Adrenal gland (tissue), 12 donors: ENCODE measurements around the gene KCNH6. TPM values are rescaled to one million over a fixed set of nuclear protein-coding genes. Genes with fewer than 3 reads are reported as not detected.
A peak's percentile ranks its signal among the peaks of the same experiment; 100 is the strongest.

Source experiments
- DNase-seq, 7 donors: peaks; one replicate each; pipeline ENCODE4 v3.0.0-alpha.2; 2019 to 2020
- H3K27ac ChIP-seq, 5 donors: fragments of 200-600 bp; sonication (generic) in 4 of 5; 1 replicate in 3 of 5; 2 replicates in 2 of 5; pipeline versions ENCODE4 v1.5.1 to v1.8.0; 2016 to 2020; ENCODE audit warnings: mild to moderate bottlenecking in 1 of 5
- H3K27me3 ChIP-seq: fragments of 200-600 bp; 2 replicates; pipeline ENCODE4 v1.8.0; 2021
- H3K36me3 ChIP-seq, 2 donors: fragments of 200-600 bp; replicated peaks in 1 of 2; 1 replicate in 1 of 2; 2 replicates in 1 of 2; pipeline versions ENCODE4 v1.5.1 to v1.8.0; 2018 to 2022
- H3K4me1 ChIP-seq, 2 donors: fragments of 200-600 bp; replicated peaks in 1 of 2; 1 replicate in 1 of 2; 2 replicates in 1 of 2; pipeline versions ENCODE4 v1.5.1 to v1.8.0; 2018 to 2021
- H3K4me3 ChIP-seq, 4 donors: fragments of 200-600 bp; sonication (generic) in 3 of 4; one replicate each; pipeline ENCODE4 v1.5.1; 2016 to 2018
- H3K9me3 ChIP-seq, 3 donors: fragments of 200-600 bp; sonication (generic) in 1 of 3; replicated peaks in 1 of 3; 1 replicate in 2 of 3; 2 replicates in 1 of 3; pipeline versions ENCODE4 v1.5.1 to v1.8.0; 2016 to 2021
- POLR2A ChIP-seq, 2 donors: fragments of 450-650 bp; IDR thresholded peaks; one replicate each; pipeline ENCODE4 v1.6.1; 2017; ENCODE audit warnings: antibody characterized with exemption in 2 of 2, mild to moderate bottlenecking in 2 of 2, moderate library complexity in 1 of 2
- WGBS, 4 donors: extraction: QIAGEN DNeasy Blood & Tissue Kit in 2 of 4; methylation state at CpG; one replicate each; pipeline versions ENCODE4 v1.1.5 to v1.1.7; 2013 to 2017; 5-methylcytosine and 5-hydroxymethylcytosine counted together
- intact Hi-C, 2 donors: fragments of 100-400 bp; cut with DNase I; formaldehyde crosslinking; loops; one replicate each; pipeline versions ENCODE4 v1.14.1 to v1.15.0; 2022 to 2023
- polyA plus RNA-seq, 3 donors: library from polyadenylated mRNA; stranded (reverse); fragments of 200-250 nt in 2 of 3; fragments of 350-450 nt in 1 of 3; fragmentation: Illumina TruSeq in 1 of 3; extraction: RNeasy Lipid Tissue Mini Kit (QIAGEN cat#74804) in 1 of 3; gene quantifications; one replicate each; pipeline ENCODE4 v1.2.3, GENCODE V29; 2013 to 2014
- total RNA-seq, 9 donors: library from RNA; depleted of rRNA in 4 of 9; stranded (reverse); fragments of >200 nt in 4 of 9; fragments of 120-200 nt in 1 of 9; fragmentation: NEBNext Ultra II Directional in 1 of 9; extraction: Animal tissue kit (Norgen Biotek cat#: 25700) in 1 of 9; gene quantifications; one replicate each; pipeline versions ENCODE4 v1.1.0 to v1.2.4, GENCODE V29; 2013 to 2023
- TF ChIP-seq, protein P1 (sequence below), 6 experiments: fragments of 450-650 bp in 4 of 6; fragments of 200-600 bp in 2 of 6; sonication (generic) in 1 of 6; IDR thresholded peaks; 1 replicate in 5 of 6; 2 replicates in 1 of 6; pipeline versions ENCODE4 v1.5.1 to v1.8.0; 2016 to 2021; ENCODE audit warnings: antibody characterized with exemption in 6 of 6, mild to moderate bottlenecking in 2 of 6, moderate library complexity in 1 of 6
- donor health status: healthy with polysubstance abuse.
- donor health status: Bipolar disorder and iron deficiency.
- donor health status: DM: yes; HTN: yes; CAD: no.
- donor health status: DM: no; HTN: no; CAD: no.
- donor health status: DM: no; HTN: no; CAD: no.
- donor health status: DM: yes; HTN: yes; CAD: no.

The KCNH6 gene
- total and polyA plus RNA-seq, 12 donors = 0.11 to 0.41 (median 0.32) TPM; not detected in 7

DNA sequence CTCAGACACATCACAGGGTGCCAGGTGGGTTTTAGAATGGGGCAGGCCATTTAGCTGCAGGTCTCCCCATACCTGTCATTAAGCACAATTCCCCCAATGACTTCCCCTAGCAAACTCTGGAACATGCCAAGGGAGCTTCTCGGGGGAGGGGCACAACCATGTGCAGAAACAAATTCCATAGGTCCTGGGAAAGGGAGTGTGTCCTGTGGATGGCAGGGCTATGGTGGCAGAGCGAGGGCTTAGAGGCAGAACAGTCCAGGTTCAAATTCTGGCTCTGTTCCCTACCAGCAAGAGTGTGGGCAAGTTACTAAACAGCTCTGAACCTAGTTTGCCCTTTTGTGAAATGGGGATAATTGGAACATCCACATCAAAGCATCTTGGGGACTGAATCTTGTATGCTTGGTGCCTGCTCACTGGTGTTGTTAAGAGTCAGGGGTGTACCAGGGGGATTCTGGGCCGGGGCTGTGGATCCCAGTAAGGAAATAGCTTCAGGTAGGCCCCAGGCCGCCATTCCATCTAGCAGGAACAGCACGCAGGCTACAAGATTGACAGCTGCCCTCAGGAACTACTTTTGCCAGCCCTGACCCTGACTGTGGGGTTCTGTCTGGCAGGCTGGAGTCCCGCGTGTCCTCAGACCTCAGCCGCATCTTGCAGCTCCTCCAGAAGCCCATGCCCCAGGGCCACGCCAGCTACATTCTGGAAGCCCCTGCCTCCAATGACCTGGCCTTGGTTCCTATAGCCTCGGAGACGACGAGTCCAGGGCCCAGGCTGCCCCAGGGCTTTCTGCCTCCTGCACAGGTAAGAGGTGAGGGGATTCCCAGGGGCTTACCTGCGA, 21.5 kb downstream of the KCNH6 start:
- no peak for TF ChIP-seq POLR2A (IDR thresholded peaks at IDR 0.05)
- TF ChIP-seq, protein P1, sequence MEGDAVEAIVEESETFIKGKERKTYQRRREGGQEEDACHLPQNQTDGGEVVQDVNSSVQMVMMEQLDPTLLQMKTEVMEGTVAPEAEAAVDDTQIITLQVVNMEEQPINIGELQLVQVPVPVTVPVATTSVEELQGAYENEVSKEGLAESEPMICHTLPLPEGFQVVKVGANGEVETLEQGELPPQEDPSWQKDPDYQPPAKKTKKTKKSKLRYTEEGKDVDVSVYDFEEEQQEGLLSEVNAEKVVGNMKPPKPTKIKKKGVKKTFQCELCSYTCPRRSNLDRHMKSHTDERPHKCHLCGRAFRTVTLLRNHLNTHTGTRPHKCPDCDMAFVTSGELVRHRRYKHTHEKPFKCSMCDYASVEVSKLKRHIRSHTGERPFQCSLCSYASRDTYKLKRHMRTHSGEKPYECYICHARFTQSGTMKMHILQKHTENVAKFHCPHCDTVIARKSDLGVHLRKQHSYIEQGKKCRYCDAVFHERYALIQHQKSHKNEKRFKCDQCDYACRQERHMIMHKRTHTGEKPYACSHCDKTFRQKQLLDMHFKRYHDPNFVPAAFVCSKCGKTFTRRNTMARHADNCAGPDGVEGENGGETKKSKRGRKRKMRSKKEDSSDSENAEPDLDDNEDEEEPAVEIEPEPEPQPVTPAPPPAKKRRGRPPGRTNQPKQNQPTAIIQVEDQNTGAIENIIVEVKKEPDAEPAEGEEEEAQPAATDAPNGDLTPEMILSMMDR (IDR thresholded peaks at IDR 0.05) = no peak
- WGBS, 4 donors = 80 to 88% (median 86%) methylated on average over 9 to 13 of the region's 13 CpGs
- DNase-seq = peak in 1 of 7 donors; percentile 10
- Histone ChIP-seq H3K4me3 (no peak overlapping the region), H3K4me1 (peaks cover 0 to 9% of the 10 kb centered on the region in 2 donors), H3K9me3 (no peaks in the 10 kb centered on the region), H3K27me3 (no peaks in the 10 kb centered on the region), H3K27ac (no peak overlapping the region), H3K36me3 (no peaks in the 10 kb centered on the region)
- intact Hi-C loops = no loop called here

DNA sequence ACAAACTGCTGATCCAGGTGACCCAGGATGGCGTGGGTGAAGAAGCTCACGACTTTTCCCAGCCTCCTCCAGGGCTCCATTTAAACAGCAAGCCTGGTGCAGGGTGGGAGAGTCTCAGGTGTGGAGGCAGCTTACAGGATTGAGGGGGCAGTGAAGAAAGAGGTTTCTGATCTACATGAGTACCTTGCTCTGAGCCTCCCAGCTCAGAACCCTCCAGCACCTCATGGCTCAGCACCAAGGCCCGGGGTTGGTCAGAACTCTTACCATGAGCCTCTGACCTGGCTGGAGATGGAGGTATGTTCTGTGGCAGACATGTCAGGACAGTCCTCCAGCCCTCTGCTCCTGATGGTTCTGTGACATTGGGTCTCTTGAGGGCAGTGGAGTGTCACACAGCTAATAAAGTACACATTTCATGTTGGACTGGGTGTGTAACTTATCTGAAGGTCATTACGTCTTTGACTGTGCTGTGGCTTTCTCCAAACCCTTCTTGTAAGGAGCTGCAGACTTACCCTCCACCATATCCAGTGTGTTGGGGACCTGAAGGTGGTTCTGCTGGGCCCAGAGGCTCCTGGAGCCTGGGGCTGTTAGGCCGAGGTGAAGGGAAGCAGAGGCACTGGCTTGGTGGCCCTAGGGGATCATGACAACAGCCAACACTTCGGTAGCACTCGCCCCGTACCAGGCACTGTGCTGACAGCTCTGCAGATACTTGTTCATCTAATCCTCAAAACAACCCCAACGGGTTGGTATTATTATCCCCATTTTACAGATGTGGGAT, 23.3 kb downstream of the KCNH6 start:
- Histone ChIP-seq H3K27me3 (no peaks in the 10 kb centered on the region), H3K9me3 (no peaks in the 10 kb centered on the region), H3K4me3 (no peak overlapping the region), H3K27ac (no peak overlapping the region), H3K4me1 (peaks cover 0 to 10% of the 10 kb centered on the region in 2 donors), H3K36me3 (no peaks in the 10 kb centered on the region)
- TF ChIP-seq, protein P1 (IDR thresholded peaks at IDR 0.05) = no peak
- no peak for TF ChIP-seq POLR2A (IDR thresholded peaks at IDR 0.05)
- DNase-seq = peak in 1 of 7 donors; percentile 6
- intact Hi-C loops = no loop called here
- 88 to 96% (median 91%) methylated on average over 9 of the region's 9 CpGs for WGBS, 4 donors

DNA sequence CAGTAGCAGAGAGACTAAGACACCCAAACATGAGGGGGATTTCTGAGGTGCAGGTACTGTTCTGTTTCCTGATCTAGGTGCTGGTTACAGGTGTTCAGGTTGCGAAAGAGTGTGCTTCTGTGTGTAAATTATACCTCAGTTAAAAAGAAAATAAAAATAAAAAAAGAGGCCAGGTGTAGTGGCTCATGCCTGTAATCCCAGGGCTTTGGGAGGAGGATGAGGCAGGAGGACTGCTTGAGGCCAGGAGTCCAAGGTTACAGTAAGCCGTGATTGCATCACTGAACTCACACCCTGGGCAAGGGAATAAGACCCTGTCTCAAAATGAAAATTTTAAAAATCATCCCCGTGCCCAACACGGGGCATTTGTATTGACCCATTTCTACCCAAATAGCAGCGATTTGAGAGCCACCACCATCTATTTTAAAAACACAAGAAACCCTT, 23.9 kb downstream of the KCNH6 start:
- Histone ChIP-seq H3K4me3 (no peak overlapping the region), H3K36me3 (no peaks in the 10 kb centered on the region), H3K9me3 (no peaks in the 10 kb centered on the region), H3K4me1 (peaks cover 3 to 13% of the 10 kb centered on the region in 2 donors), H3K27ac (no peak overlapping the region), H3K27me3 (no peaks in the 10 kb centered on the region)
- WGBS, 4 donors = 55 to 82% (median 72%) methylated on average over 3 to 5 of the region's 5 CpGs
- intact Hi-C loops = no loop called here
- DNase-seq = peak in 1 of 7 donors; percentile 9
- TF ChIP-seq, protein P1 (IDR thresholded peaks at IDR 0.05) = no peak
- no peak for TF ChIP-seq POLR2A (IDR thresholded peaks at IDR 0.05)

DNA sequence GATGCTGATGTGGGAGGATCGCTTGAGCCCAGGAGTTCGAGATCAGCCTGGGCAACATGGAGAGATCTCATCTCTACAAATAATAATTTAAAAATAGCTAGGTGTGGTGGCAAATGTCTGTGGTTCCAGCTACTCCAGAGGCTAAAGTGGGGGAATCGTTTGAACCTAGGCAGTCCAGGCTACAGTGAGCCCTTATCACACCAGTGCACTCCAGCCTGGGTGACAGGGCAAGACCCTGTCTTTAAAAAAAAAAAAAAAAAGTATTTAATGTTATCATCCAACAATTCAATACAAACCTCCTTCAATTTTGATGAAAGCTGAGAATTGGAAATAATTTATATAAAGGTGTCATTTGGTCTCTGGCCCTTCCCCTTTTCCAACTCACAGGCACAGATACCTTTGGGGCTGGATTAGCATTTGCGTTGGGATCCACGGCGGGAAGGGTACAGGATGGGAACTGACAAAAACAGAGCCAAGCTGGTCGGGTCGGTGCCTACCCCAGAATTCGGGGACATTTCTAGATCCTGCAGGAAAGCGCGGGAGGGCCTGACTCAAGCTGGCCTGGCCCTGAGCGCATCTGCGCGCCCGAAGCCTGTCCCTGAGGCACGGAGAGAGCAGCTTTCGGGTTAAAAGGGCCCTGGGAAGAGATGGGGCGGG, 26.3 kb downstream of the KCNH6 start:
- peak overlapping the region in 2 of 4 donors; percentile 57 to 58 for H3K4me3 ChIP-seq
- WGBS, 4 donors = 16 to 19% (median 16%) methylated on average over 16 to 18 of the region's 18 CpGs
- no peaks in the 10 kb centered on the region for H3K36me3 ChIP-seq
- peaks cover 6 to 34% of the 10 kb centered on the region in 2 donors for H3K4me1 ChIP-seq
- intact Hi-C loops = no loop called here
- TF ChIP-seq POLR2A (IDR thresholded peaks at IDR 0.05) = no peak
- TF ChIP-seq, protein P1 (IDR thresholded peaks at IDR 0.05) = no peak
- peak overlapping the region; percentile 45 to 96 (median 86) for H3K27ac ChIP-seq
- H3K27me3 ChIP-seq = no peaks in the 10 kb centered on the region
- no peaks in the 10 kb centered on the region for H3K9me3 ChIP-seq
- DNase-seq = no peak
